MM.1S (cell line): ENCODE results near the gene PAPSS1.

Experiments
- EZH2 ChIP-seq: fragments of 300-600 bp; sonication (generic); optimal IDR thresholded peaks from 2 replicates; pipeline ENCODE3; 2017; ENCODE audit warnings: low read depth, mild to moderate bottlenecking, antibody characterized with exemption, low read length, mixed read lengths
- TF ChIP-seq, protein P1 (sequence below): fragments of 300-600 bp; sonication (generic); IDR thresholded peaks from 2 replicates; pipeline ENCODE4 v1.5.1; 2016; ENCODE audit warnings: antibody characterized with exemption, low read length, mixed read lengths

- TF ChIP-seq EZH2 = no peak
- TF ChIP-seq, protein P1, sequence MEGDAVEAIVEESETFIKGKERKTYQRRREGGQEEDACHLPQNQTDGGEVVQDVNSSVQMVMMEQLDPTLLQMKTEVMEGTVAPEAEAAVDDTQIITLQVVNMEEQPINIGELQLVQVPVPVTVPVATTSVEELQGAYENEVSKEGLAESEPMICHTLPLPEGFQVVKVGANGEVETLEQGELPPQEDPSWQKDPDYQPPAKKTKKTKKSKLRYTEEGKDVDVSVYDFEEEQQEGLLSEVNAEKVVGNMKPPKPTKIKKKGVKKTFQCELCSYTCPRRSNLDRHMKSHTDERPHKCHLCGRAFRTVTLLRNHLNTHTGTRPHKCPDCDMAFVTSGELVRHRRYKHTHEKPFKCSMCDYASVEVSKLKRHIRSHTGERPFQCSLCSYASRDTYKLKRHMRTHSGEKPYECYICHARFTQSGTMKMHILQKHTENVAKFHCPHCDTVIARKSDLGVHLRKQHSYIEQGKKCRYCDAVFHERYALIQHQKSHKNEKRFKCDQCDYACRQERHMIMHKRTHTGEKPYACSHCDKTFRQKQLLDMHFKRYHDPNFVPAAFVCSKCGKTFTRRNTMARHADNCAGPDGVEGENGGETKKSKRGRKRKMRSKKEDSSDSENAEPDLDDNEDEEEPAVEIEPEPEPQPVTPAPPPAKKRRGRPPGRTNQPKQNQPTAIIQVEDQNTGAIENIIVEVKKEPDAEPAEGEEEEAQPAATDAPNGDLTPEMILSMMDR = no peak
Measured at GRCh38 chr4:107760281-107760947, 40.4 kb upstream of the PAPSS1 start.
